Upper lobe of left lung (tissue), 6 donors: ENCODE results near the gene TCF7L2. TPM values are rescaled to one million over a fixed set of nuclear protein-coding genes. Genes with fewer than 3 reads are reported as not detected.

Experiments
- ATAC-seq, 2 donors: fragments of 200-7000 bp; cut with Tn5 transposase; one replicate each; pipeline ENCODE4 v1.9.1; 2022; ENCODE audit warnings: mild to moderate bottlenecking in 2 of 2, moderate library complexity in 2 of 2; ENCODE audit not compliant: low FRiP score in 2 of 2
- DNase-seq, 2 donors: peaks; one replicate each; pipeline ENCODE4 v3.0.0-alpha.2; 2019 to 2020
- H3K27ac ChIP-seq, 4 donors: fragments of 200-600 bp; sonication (generic); one replicate each; pipeline ENCODE4 v1.5.1; 2016 to 2019
- H3K27me3 ChIP-seq, 4 donors: fragments of 200-600 bp; sonication (generic); one replicate each; pipeline ENCODE4 v1.5.1; 2017 to 2019
- H3K36me3 ChIP-seq, 4 donors: fragments of 200-600 bp; sonication (generic); one replicate each; pipeline ENCODE4 v1.5.1; 2016 to 2019
- H3K4me1 ChIP-seq, 4 donors: fragments of 200-600 bp; sonication (generic); one replicate each; pipeline ENCODE4 v1.5.1; 2018 to 2019
- H3K4me3 ChIP-seq, 4 donors: fragments of 200-600 bp; sonication (generic); one replicate each; pipeline ENCODE4 v1.5.1; 2017 to 2019; ENCODE audit warnings: mild to moderate bottlenecking in 2 of 4, moderate library complexity in 1 of 4
- H3K9me3 ChIP-seq, 4 donors: fragments of 200-600 bp; sonication (generic); one replicate each; pipeline ENCODE4 v1.5.1; 2018 to 2019
- EP300 ChIP-seq, 4 donors: sonication (generic); formaldehyde crosslinking; IDR thresholded peaks; one replicate each; pipeline ENCODE4 v1.5.1; 2017; ENCODE audit warnings: antibody characterized with exemption in 4 of 4, control low read depth in 2 of 4
- POLR2A ChIP-seq, 4 donors: fragments of 450-650 bp; IDR thresholded peaks; one replicate each; pipeline ENCODE4 v1.5.1; 2016 to 2017; ENCODE audit warnings: antibody characterized with exemption in 4 of 4, mild to moderate bottlenecking in 2 of 4
- POLR2AphosphoS5 ChIP-seq, 2 donors: sonication (generic); formaldehyde crosslinking; IDR thresholded peaks; one replicate each; pipeline ENCODE4 v1.5.1; 2017; ENCODE audit warnings: antibody characterized with exemption in 2 of 2
- WGBS, 2 donors: methylation state at CpG; one replicate each; pipeline ENCODE4 v1.1.5; 2017 to 2018; 5-methylcytosine and 5-hydroxymethylcytosine counted together
- total RNA-seq, 6 donors: library from RNA; depleted of rRNA in 4 of 6; stranded (reverse); fragments of >200 nt in 4 of 6; gene quantifications; one replicate each; pipeline versions ENCODE4 v1.1.0 to v1.2.1, GENCODE V29; 2016 to 2021
- TF ChIP-seq, protein P1 (sequence below), 6 experiments: fragments of 450-650 bp in 4 of 6; fragments of 200-600 bp in 2 of 6; sonication (generic) in 2 of 6; IDR thresholded peaks; one replicate each; pipeline ENCODE4 v1.5.1; 2016 to 2019; ENCODE audit warnings: antibody characterized with exemption in 6 of 6
- donor health status: DM: no; HTN: no; CAD: no; lungs with moderate emphysema.
- donor health status: DM: no; HTN: yes; CAD: no; lungs with severe emphysema.

Gene TCF7L2
- total RNA-seq, 6 donors from 2014 or later = 15.5 to 80.3 (median 48.1) TPM

GRCh38 chr10:112957640-112958092 is 7.6 kb downstream of the TCF7L2 start:
- H3K4me3 ChIP-seq = no peak overlapping the region
- 89 to 91% methylated on average over 4 of the region's 4 CpGs for WGBS, 2 donors
- no peak overlapping the region for H3K27ac ChIP-seq
- no peaks in the 10 kb centered on the region for H3K27me3 ChIP-seq
- no peak for ATAC-seq
- H3K36me3 ChIP-seq = peaks cover 0 to 3% (median 0%) of the 10 kb centered on the region in 4 donors
- DNase-seq = no peak
- H3K4me1 ChIP-seq = peaks cover 41 to 68% (median 47%) of the 10 kb centered on the region in 4 donors
- no peaks in the 10 kb centered on the region for H3K9me3 ChIP-seq
- TF ChIP-seq POLR2A (IDR thresholded peaks at IDR 0.05) (no peak), EP300 (IDR thresholded peaks at IDR 0.05) (no peak), POLR2AphosphoS5 (IDR thresholded peaks at IDR 0.05) (no peak)
- TF ChIP-seq, protein P1, sequence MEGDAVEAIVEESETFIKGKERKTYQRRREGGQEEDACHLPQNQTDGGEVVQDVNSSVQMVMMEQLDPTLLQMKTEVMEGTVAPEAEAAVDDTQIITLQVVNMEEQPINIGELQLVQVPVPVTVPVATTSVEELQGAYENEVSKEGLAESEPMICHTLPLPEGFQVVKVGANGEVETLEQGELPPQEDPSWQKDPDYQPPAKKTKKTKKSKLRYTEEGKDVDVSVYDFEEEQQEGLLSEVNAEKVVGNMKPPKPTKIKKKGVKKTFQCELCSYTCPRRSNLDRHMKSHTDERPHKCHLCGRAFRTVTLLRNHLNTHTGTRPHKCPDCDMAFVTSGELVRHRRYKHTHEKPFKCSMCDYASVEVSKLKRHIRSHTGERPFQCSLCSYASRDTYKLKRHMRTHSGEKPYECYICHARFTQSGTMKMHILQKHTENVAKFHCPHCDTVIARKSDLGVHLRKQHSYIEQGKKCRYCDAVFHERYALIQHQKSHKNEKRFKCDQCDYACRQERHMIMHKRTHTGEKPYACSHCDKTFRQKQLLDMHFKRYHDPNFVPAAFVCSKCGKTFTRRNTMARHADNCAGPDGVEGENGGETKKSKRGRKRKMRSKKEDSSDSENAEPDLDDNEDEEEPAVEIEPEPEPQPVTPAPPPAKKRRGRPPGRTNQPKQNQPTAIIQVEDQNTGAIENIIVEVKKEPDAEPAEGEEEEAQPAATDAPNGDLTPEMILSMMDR (IDR thresholded peaks at IDR 0.05) = no peak

DNA sequence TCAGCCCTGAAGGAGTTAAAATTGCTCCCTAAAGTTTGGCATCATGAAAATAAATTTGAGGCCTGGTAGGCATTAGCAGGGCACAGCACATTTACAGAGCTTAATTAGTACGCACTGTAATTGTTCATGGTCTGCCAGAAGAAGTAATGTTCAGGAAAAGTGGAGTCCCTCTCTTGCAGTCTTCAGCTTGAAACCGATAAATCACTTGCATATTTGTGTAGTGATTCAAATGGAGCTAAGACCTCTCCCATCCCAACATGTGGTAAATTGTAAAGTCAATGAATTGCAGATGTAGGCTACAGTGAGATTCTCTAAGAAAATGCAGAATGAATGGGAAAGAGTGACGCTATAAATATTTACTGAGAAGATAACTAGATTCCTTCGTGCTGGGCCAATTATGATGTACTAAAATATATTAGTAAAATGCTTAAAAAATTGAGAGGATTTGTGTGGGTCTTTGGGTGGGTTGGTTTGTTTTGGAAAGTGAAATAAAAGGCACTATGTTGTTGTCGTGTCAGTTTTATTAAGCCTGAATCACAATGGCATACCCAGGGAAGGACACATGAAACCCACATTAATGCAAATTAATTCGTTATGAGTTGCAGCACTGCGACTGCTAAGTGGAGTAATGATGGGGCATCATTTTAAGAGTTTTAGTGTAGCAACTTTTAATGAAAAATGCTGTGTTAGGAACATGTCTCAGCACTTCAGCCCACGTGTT is 8.4 kb downstream of the TCF7L2 start:
- no peak for DNase-seq
- Histone ChIP-seq H3K4me3 (no peak overlapping the region), H3K36me3 (peaks cover 0 to 3% (median 0%) of the 10 kb centered on the region in 4 donors), H3K27me3 (no peaks in the 10 kb centered on the region), H3K4me1 (peaks cover 36 to 62% (median 45%) of the 10 kb centered on the region in 4 donors), H3K9me3 (no peaks in the 10 kb centered on the region), H3K27ac (no peak overlapping the region)
- TF ChIP-seq EP300 (IDR thresholded peaks at IDR 0.05) (no peak), POLR2AphosphoS5 (IDR thresholded peaks at IDR 0.05) (no peak), POLR2A (IDR thresholded peaks at IDR 0.05) (no peak)
- TF ChIP-seq, protein P1 (IDR thresholded peaks at IDR 0.05) = no peak
- WGBS, 2 donors = 84 to 92% methylated on average over 8 of the region's 8 CpGs
- ATAC-seq = peak in 1 of 2 donors; percentile 82

GRCh38 chr10:112959207-112959838 is 9.3 kb downstream of the TCF7L2 start:
- TF ChIP-seq EP300 (IDR thresholded peaks at IDR 0.05) = no peak
- no peak for TF ChIP-seq POLR2AphosphoS5 (IDR thresholded peaks at IDR 0.05)
- TF ChIP-seq, protein P1 (IDR thresholded peaks at IDR 0.05) = no peak
- TF ChIP-seq POLR2A (IDR thresholded peaks at IDR 0.05) = no peak
- peaks cover 0 to 3% (median 0%) of the 10 kb centered on the region in 4 donors for H3K36me3 ChIP-seq
- H3K9me3 ChIP-seq = no peaks in the 10 kb centered on the region
- H3K4me1 ChIP-seq = peaks cover 37 to 62% (median 45%) of the 10 kb centered on the region in 4 donors
- 67 to 77% methylated on average over 6 of the region's 6 CpGs for WGBS, 2 donors
- H3K4me3 ChIP-seq = no peak overlapping the region
- DNase-seq (no peak), ATAC-seq (no peak)
- H3K27me3 ChIP-seq = no peaks in the 10 kb centered on the region
- H3K27ac ChIP-seq = no peak overlapping the region

DNA sequence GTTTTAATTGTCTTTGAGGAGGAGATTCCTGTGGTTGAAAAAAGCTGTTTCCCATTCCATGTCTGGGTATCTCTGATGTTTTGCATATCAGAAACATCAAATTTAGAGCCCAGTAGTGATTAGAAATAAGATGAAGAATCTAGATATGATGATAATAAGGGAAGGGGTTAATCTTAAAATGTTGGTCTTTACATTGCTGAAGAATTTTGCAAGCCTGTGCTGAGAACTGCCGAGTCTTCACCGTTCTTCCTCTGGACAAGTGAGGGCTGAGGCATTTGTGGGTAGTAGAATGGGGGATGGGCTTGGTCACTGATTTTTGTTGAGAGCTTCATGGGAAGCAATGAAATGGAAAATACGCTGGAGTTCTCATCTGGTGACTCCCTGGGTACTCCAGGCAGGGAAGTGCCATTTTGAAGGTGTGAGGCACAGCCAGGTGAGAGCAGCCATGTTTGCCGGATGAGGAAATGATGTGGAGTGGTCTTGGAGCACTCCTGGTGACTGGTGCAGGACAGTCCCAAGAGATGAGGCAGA is 10.2 kb downstream of the TCF7L2 start:
- H3K27ac ChIP-seq = no peak overlapping the region
- DNase-seq (no peak), ATAC-seq (no peak)
- no peaks in the 10 kb centered on the region for H3K27me3 ChIP-seq
- H3K4me3 ChIP-seq = no peak overlapping the region
- peaks cover 32 to 62% (median 42%) of the 10 kb centered on the region in 4 donors for H3K4me1 ChIP-seq
- no peaks in the 10 kb centered on the region for H3K9me3 ChIP-seq
- 68 to 80% methylated on average over 3 to 4 of the region's 4 CpGs for WGBS, 2 donors
- H3K36me3 ChIP-seq = peaks cover 0 to 3% (median 0%) of the 10 kb centered on the region in 4 donors
- no peak for TF ChIP-seq POLR2A (IDR thresholded peaks at IDR 0.05)
- TF ChIP-seq POLR2AphosphoS5 (IDR thresholded peaks at IDR 0.05) = no peak
- no peak for TF ChIP-seq EP300 (IDR thresholded peaks at IDR 0.05)
- TF ChIP-seq, protein P1 (IDR thresholded peaks at IDR 0.05) = no peak
